ENCODE results near the gene FBXO24.
A peak's percentile ranks its signal among the peaks of the same experiment; 100 is the strongest.

The FBXO24 gene

GRCh38 chr7:100575206-100575631 is 10.9 kb upstream of the FBXO24 start:
- Histone ChIP-seq H3K4me1 (ENCODE audit: insufficient read depth, low read length) (peaks cover 10% of the 10 kb centered on the region; the same call in 1 of the 2 replicates), H3K36me3 (ENCODE audit: insufficient read depth, low read length) (0 out of 2 replicates have a peak, but pooled peaks cover 4% of the 10 kb centered on the region), H3K9ac (ENCODE audit: low read depth, low read length) (no peak overlapping the region), H3K9me3 (ENCODE audit: control insufficient read depth, insufficient read depth, low read length) (no peaks in the 10 kb centered on the region)

- Histone ChIP-seq H3K9me3 (ENCODE audit: control insufficient read depth, insufficient read depth, low read length) (no peaks in the 10 kb centered on the region), H3K9ac (ENCODE audit: low read depth, low read length) (no peak overlapping the region), H3K4me1 (ENCODE audit: insufficient read depth, low read length) (peaks cover 10% of the 10 kb centered on the region; the same call in 1 of the 2 replicates), H3K36me3 (ENCODE audit: insufficient read depth, low read length) (peaks cover 7% of the 10 kb centered on the region; the same call in 1 of the 2 replicates)
Measured at GRCh38 chr7:100575746-100576383, 10.3 kb upstream of the FBXO24 start.

- H3K9me3 ChIP-seq (ENCODE audit: control insufficient read depth, insufficient read depth, low read length) = no peaks in the 10 kb centered on the region
- H3K36me3 ChIP-seq (ENCODE audit: insufficient read depth, low read length) = peaks cover 11% of the 10 kb centered on the region; the same call in 1 of the 2 replicates
- peaks cover 10% of the 10 kb centered on the region; the same call in 1 of the 2 replicates for H3K4me1 ChIP-seq (ENCODE audit: insufficient read depth, low read length)
- no peak overlapping the region for H3K9ac ChIP-seq (ENCODE audit: low read depth, low read length)
Measured at GRCh38 chr7:100576384-100576993, 9.6 kb upstream of the FBXO24 start.

GRCh38 chr7:100577103-100577502 is 9.0 kb upstream of the FBXO24 start:
- Histone ChIP-seq H3K36me3 (ENCODE audit: insufficient read depth, low read length) (peaks cover 13% of the 10 kb centered on the region; the same call in 1 of the 2 replicates), H3K4me1 (ENCODE audit: insufficient read depth, low read length) (peaks cover 5% of the 10 kb centered on the region; the same call in 1 of the 2 replicates), H3K9me3 (ENCODE audit: control insufficient read depth, insufficient read depth, low read length) (no peaks in the 10 kb centered on the region), H3K9ac (ENCODE audit: low read depth, low read length) (no peak overlapping the region)

GRCh38 chr7:100577507-100577906 is 8.6 kb upstream of the FBXO24 start:
- H3K36me3 ChIP-seq (ENCODE audit: insufficient read depth, low read length) = peaks cover 13% of the 10 kb centered on the region; the same call in 1 of the 2 replicates
- H3K9me3 ChIP-seq (ENCODE audit: control insufficient read depth, insufficient read depth, low read length) = no peaks in the 10 kb centered on the region
- H3K4me1 ChIP-seq (ENCODE audit: insufficient read depth, low read length) = peaks cover 3% of the 10 kb centered on the region; the same call in 1 of the 2 replicates
- H3K9ac ChIP-seq (ENCODE audit: low read depth, low read length) = no peak overlapping the region

GRCh38 chr7:100578246-100579183 is 7.6 kb upstream of the FBXO24 start:
- no peaks in the 10 kb centered on the region; the same call in 1 of the 2 replicates for H3K4me1 ChIP-seq (ENCODE audit: insufficient read depth, low read length)
- no peak overlapping the region for H3K9ac ChIP-seq (ENCODE audit: low read depth, low read length)
- H3K9me3 ChIP-seq (ENCODE audit: control insufficient read depth, insufficient read depth, low read length) = no peaks in the 10 kb centered on the region
- peaks cover 13% of the 10 kb centered on the region; the same call in 1 of the 2 replicates for H3K36me3 ChIP-seq (ENCODE audit: insufficient read depth, low read length)

GRCh38 chr7:100580466-100581283 is 5.5 kb upstream of the FBXO24 start:
- Histone ChIP-seq H3K9ac (ENCODE audit: low read depth, low read length) (no peak overlapping the region), H3K36me3 (ENCODE audit: insufficient read depth, low read length) (peaks cover 13% of the 10 kb centered on the region; the same call in 1 of the 2 replicates), H3K9me3 (ENCODE audit: control insufficient read depth, insufficient read depth, low read length) (no peaks in the 10 kb centered on the region), H3K4me1 (ENCODE audit: insufficient read depth, low read length) (no peaks in the 10 kb centered on the region; the same call in 1 of the 2 replicates)

- Histone ChIP-seq H3K9me3 (ENCODE audit: control insufficient read depth, insufficient read depth, low read length) (no peaks in the 10 kb centered on the region), H3K9ac (ENCODE audit: low read depth, low read length) (no peak overlapping the region), H3K36me3 (ENCODE audit: insufficient read depth, low read length) (peaks cover 13% of the 10 kb centered on the region; the same call in 1 of the 2 replicates), H3K4me1 (ENCODE audit: insufficient read depth, low read length) (no peaks in the 10 kb centered on the region; the same call in 1 of the 2 replicates)
Measured at GRCh38 chr7:100582041-100582579, 4.0 kb upstream of the FBXO24 start.

- no peak overlapping the region for H3K9ac ChIP-seq (ENCODE audit: low read depth, low read length)
- H3K4me1 ChIP-seq (ENCODE audit: insufficient read depth, low read length) = no peaks in the 10 kb centered on the region; the same call in 1 of the 2 replicates
- H3K9me3 ChIP-seq (ENCODE audit: control insufficient read depth, insufficient read depth, low read length) = no peaks in the 10 kb centered on the region
- peaks cover 13% of the 10 kb centered on the region; the same call in 1 of the 2 replicates for H3K36me3 ChIP-seq (ENCODE audit: insufficient read depth, low read length)
Measured at GRCh38 chr7:100582650-100583049, 3.5 kb upstream of the FBXO24 start.

GRCh38 chr7:100583132-100584053 is 2.7 kb upstream of the FBXO24 start:
- peak overlapping the region; percentile 32 for H3K9ac ChIP-seq (ENCODE audit: low read depth, low read length)
- H3K36me3 ChIP-seq (ENCODE audit: insufficient read depth, low read length) = peaks cover 13% of the 10 kb centered on the region; the same call in 1 of the 2 replicates
- no peaks in the 10 kb centered on the region; the same call in 1 of the 2 replicates for H3K4me1 ChIP-seq (ENCODE audit: insufficient read depth, low read length)
- H3K9me3 ChIP-seq (ENCODE audit: control insufficient read depth, insufficient read depth, low read length) = no peaks in the 10 kb centered on the region

GRCh38 chr7:100584054-100584682 is 2.0 kb upstream of the FBXO24 start:
- Histone ChIP-seq H3K4me1 (ENCODE audit: insufficient read depth, low read length) (peaks cover under 1% of the 10 kb centered on the region; the same call in 1 of the 2 replicates), H3K9ac (ENCODE audit: low read depth, low read length) (peak overlapping the region; percentile 84), H3K36me3 (ENCODE audit: insufficient read depth, low read length) (peaks cover 13% of the 10 kb centered on the region; the same call in 1 of the 2 replicates), H3K9me3 (ENCODE audit: control insufficient read depth, insufficient read depth, low read length) (no peaks in the 10 kb centered on the region)

Measured in ES-I3 (cell line).